Measurements from ENCODE around the gene PVALEF.

- TF ChIP-seq POLR2AphosphoS5 (IDR thresholded peaks at IDR 0.05; ENCODE audit: low read depth, low read length) (no peak), JUND (IDR thresholded peaks at IDR 0.05) (no peak), CTCF (IDR thresholded peaks at IDR 0.05) (no peak)
Measured at GRCh38 chr17:81126281-81127132, 38.8 kb upstream of the PVALEF start.
